GM18507 (cell line): ENCODE results near the gene TCF7L1.
"Not testable (repeated sequence)": the region's sequence is repeated elsewhere in the genome, so short reads cannot be mapped to it uniquely, and the experiment has no call there.

Experiments used
- DNase-seq: peaks from one replicate; pipeline ENCODE4 v3.0.0; 2011; ENCODE audit warnings: low read depth; ENCODE audit not compliant: insufficient read length; ENCODE audit errors: extremely low spot score
- FAIRE-seq: peaks from 2 replicates; lab custom pipeline; 2011; peaks lifted over from hg19 to GRCh38; lab: Jason Lieb, UNC

TCF7L1 gene

GRCh38 chr2:85303780-85304531 is 170.8 kb downstream of the TCF7L1 start:
- FAIRE-seq: no peak

GRCh38 chr2:85307527-85307897 is 174.3 kb downstream of the TCF7L1 start:
- DNase-seq (no peak), FAIRE-seq (no peak)

More at GRCh38 chr2:85303780-85304531, 170.8 kb downstream of the TCF7L1 start:
- no peak for DNase-seq

GRCh38 chr2:85308201-85308600 is 175.0 kb downstream of the TCF7L1 start:
- DNase-seq: no peak
- no peak for FAIRE-seq

- FAIRE-seq (no peak), DNase-seq (no peak)
Measured at GRCh38 chr2:85308896-85309555, 175.8 kb downstream of the TCF7L1 start.

- FAIRE-seq (no peak), DNase-seq (no peak)
Measured at GRCh38 chr2:85309699-85310321, 176.6 kb downstream of the TCF7L1 start.

GRCh38 chr2:85310330-85310729 is 177.1 kb downstream of the TCF7L1 start:
- no peak for FAIRE-seq
- DNase-seq: no peak

- FAIRE-seq: no peak
- no peak for DNase-seq
Measured at GRCh38 chr2:85312404-85312803, 179.2 kb downstream of the TCF7L1 start.

- no peak for DNase-seq
- FAIRE-seq: no peak
Measured at GRCh38 chr2:85314884-85315242, 181.7 kb downstream of the TCF7L1 start.

- FAIRE-seq, DNase-seq: not testable (repeated sequence)
Measured at GRCh38 chr2:85315921-85316320, 182.7 kb downstream of the TCF7L1 start.

GRCh38 chr2:85318222-85319074 is 185.3 kb downstream of the TCF7L1 start:
- FAIRE-seq (no peak), DNase-seq (no peak)

- FAIRE-seq: no peak
- DNase-seq: no peak
Measured at GRCh38 chr2:85319796-85320195, 186.6 kb downstream of the TCF7L1 start.

GRCh38 chr2:85323351-85323987 is 190.3 kb downstream of the TCF7L1 start:
- DNase-seq (no peak), FAIRE-seq (no peak)

GRCh38 chr2:85323988-85324367 is 190.8 kb downstream of the TCF7L1 start:
- FAIRE-seq, DNase-seq: not testable (repeated sequence)

- DNase-seq: no peak
- no peak for FAIRE-seq
Measured at GRCh38 chr2:85324639-85325465, 191.7 kb downstream of the TCF7L1 start.

GRCh38 chr2:85325466-85325811 is 192.2 kb downstream of the TCF7L1 start:
- FAIRE-seq: no peak
- no peak for DNase-seq

GRCh38 chr2:85326406-85327159 is 193.4 kb downstream of the TCF7L1 start:
- peak; percentile 33 for DNase-seq
- peak; percentile 69 for FAIRE-seq

GRCh38 chr2:85327160-85327821 is 194.1 kb downstream of the TCF7L1 start:
- FAIRE-seq (no peak), DNase-seq (no peak)
